Stomach (tissue), 9 donors: ENCODE results near the gene MTRF1. TPM values are rescaled to one million over a fixed set of nuclear protein-coding genes. Genes with fewer than 3 reads are reported as not detected.

Source experiments
- DNase-seq, 2 donors: peaks; one replicate each; pipeline versions ENCODE4 v3.0.0 to v3.0.0-alpha.2; 2013 to 2019
- H3K27ac ChIP-seq, 5 donors: fragments of 200-600 bp in 4 of 5; sonication (generic) in 4 of 5; one replicate each; pipeline ENCODE4 v1.5.1; 2013 to 2019; ENCODE audit warnings: mild to moderate bottlenecking in 1 of 5, moderate library complexity in 1 of 5
- H3K27me3 ChIP-seq, 3 donors: fragments of 200-600 bp; sonication (generic); one replicate each; pipeline ENCODE4 v1.5.1; 2017 to 2019; ENCODE audit warnings: mixed run types in 1 of 3
- H3K36me3 ChIP-seq, 4 donors: fragments of 200-600 bp; sonication (generic); 1 replicate in 3 of 4; 2 replicates in 1 of 4; pipeline ENCODE4 v1.5.1; 2016 to 2019
- H3K4me1 ChIP-seq, 4 donors: fragments of 200-600 bp; sonication (generic); one replicate each; pipeline ENCODE4 v1.5.1; 2016 to 2019
- H3K4me3 ChIP-seq, 4 donors: fragments of 200-600 bp; sonication (generic) in 3 of 4; one replicate each; pipeline ENCODE4 v1.5.1; 2016 to 2019; ENCODE audit warnings: mild to moderate bottlenecking in 1 of 4
- H3K9me3 ChIP-seq, 4 donors: fragments of 200-600 bp; sonication (generic); one replicate each; pipeline ENCODE4 v1.5.1; 2016 to 2019
- CTCF ChIP-seq, 7 experiments: fragments of 450-650 bp in 4 of 7; fragments of 200-600 bp in 3 of 7; sonication (generic) in 3 of 7; IDR thresholded peaks; one replicate each; pipeline ENCODE4 v1.5.1; 2016 to 2019; ENCODE audit warnings: antibody characterized with exemption in 7 of 7, control low read depth in 2 of 7, mild to moderate bottlenecking in 1 of 7
- EP300 ChIP-seq: sonication (generic); formaldehyde crosslinking; IDR thresholded peaks from one replicate; pipeline ENCODE4 v1.6.1; 2017; ENCODE audit warnings: antibody characterized with exemption
- POLR2A ChIP-seq, 4 donors: fragments of 450-650 bp; IDR thresholded peaks; one replicate each; pipeline ENCODE4 v1.6.1; 2016; ENCODE audit warnings: antibody characterized with exemption in 4 of 4, control low read depth in 2 of 4, mild to moderate bottlenecking in 1 of 4, moderate library complexity in 1 of 4
- POLR2AphosphoS5 ChIP-seq, 3 donors: sonication (generic); formaldehyde crosslinking; IDR thresholded peaks; one replicate each; pipeline ENCODE4 v1.6.1; 2016; ENCODE audit warnings: antibody characterized with exemption in 3 of 3
- WGBS, 5 donors: extraction: QIAGEN DNeasy Blood & Tissue Kit in 3 of 5; methylation state at CpG; one replicate each; pipeline versions ENCODE4 v1.1.5 to v1.1.7; 2013 to 2018; 5-methylcytosine and 5-hydroxymethylcytosine counted together
- intact Hi-C: fragments of 100-400 bp; cut with DNase I; formaldehyde crosslinking; loops from one replicate; pipeline ENCODE4 v1.15.1; 2023; ENCODE audit warnings: low total_unique reads
- polyA plus RNA-seq, 3 donors: library from polyadenylated mRNA; stranded (reverse); fragments of 200-250 nt; gene quantifications; one replicate each; pipeline ENCODE4 v1.2.3, GENCODE V29; 2013
- total RNA-seq, 5 donors: library from RNA; depleted of rRNA; stranded (reverse); fragments of >200 nt; gene quantifications; one replicate each; pipeline versions ENCODE4 v1.1.0 to v1.2.3, GENCODE V29; 2014 to 2016
- donor health status: healthy with polysubstance abuse.
- donor health status: Bipolar disorder and iron deficiency.
- donor health status: healthy.

Gene MTRF1
- total and polyA plus RNA-seq, 8 donors, result 6.4 to 29.9 (median 10.1) TPM

DNA sequence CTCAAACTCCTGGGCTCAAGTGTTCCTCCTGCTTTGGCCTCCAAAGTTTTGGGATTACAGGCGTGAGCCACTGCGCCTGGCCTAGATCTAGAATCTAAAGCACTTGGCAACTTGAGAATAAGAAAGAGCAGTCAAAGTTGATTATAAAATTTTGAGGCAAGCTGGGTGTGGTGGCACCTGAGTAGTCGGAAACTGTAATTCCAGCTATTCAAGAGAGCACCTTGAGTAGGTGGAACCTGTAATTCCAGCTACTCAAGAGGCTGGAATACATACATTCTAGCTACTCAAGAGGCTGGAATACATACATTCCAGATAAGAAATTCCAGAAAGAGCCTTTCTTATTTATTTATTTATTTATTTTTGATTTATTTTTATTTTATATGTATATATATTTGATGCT, 39.4 kb upstream of the MTRF1 start:
- WGBS, 5 donors, result 89 to 97% (median 91%) methylated on average over 3 of the region's 3 CpGs
- intact Hi-C loops, result no loop called here
- no peak for TF ChIP-seq EP300
- no peak for TF ChIP-seq CTCF (IDR thresholded peaks at IDR 0.05)
- TF ChIP-seq POLR2AphosphoS5 (IDR thresholded peaks at IDR 0.05), result no peak
- no peak for TF ChIP-seq POLR2A (IDR thresholded peaks at IDR 0.05)

GRCh38 chr13:41299316-41300094, 36.1 kb upstream of the MTRF1 start:
- Histone ChIP-seq H3K9me3 (no peaks in the 10 kb centered on the region), H3K36me3 (no peaks in the 10 kb centered on the region), H3K4me3 (no peak overlapping the region), H3K27ac (no peak overlapping the region), H3K27me3 (no peaks in the 10 kb centered on the region), H3K4me1 (no peaks in the 10 kb centered on the region)
- intact Hi-C loops, result no loop called here
- DNase-seq, result no peak
- 81 to 89% (median 83%) methylated on average over 4 of the region's 4 CpGs for WGBS, 5 donors
- TF ChIP-seq EP300, result no peak
- no peak for TF ChIP-seq POLR2AphosphoS5 (IDR thresholded peaks at IDR 0.05)
- no peak for TF ChIP-seq POLR2A (IDR thresholded peaks at IDR 0.05)
- TF ChIP-seq CTCF (IDR thresholded peaks at IDR 0.05), result no peak

More for the DNA sequence above, 39.4 kb upstream of the MTRF1 start:
- Histone ChIP-seq H3K27me3 (no peaks in the 10 kb centered on the region), H3K36me3 (no peaks in the 10 kb centered on the region), H3K27ac (no peak overlapping the region), H3K4me1 (peaks cover 0 to 6% (median 0%) of the 10 kb centered on the region in 4 donors), H3K9me3 (no peaks in the 10 kb centered on the region), H3K4me3 (no peak overlapping the region)
- DNase-seq, result peak in 1 of 2 donors; percentile 43

GRCh38 chr13:41296879-41297646, 33.7 kb upstream of the MTRF1 start:
- Histone ChIP-seq H3K4me3 (no peak overlapping the region), H3K4me1 (no peaks in the 10 kb centered on the region), H3K27me3 (no peaks in the 10 kb centered on the region), H3K9me3 (peaks cover 0 to 19% (median 0%) of the 10 kb centered on the region in 4 donors), H3K27ac (no peak overlapping the region), H3K36me3 (no peaks in the 10 kb centered on the region)
- TF ChIP-seq EP300 (no peak), CTCF (IDR thresholded peaks at IDR 0.05) (no peak), POLR2AphosphoS5 (IDR thresholded peaks at IDR 0.05) (no peak), POLR2A (IDR thresholded peaks at IDR 0.05) (no peak)
- WGBS, 5 donors, result 65 to 74% (median 70%) methylated on average over 3 of the region's 3 CpGs
- no peak for DNase-seq
- intact Hi-C loops, result no loop called here

- TF ChIP-seq POLR2A (IDR thresholded peaks at IDR 0.05) (no peak), EP300 (no peak), CTCF (IDR thresholded peaks at IDR 0.05) (no peak), POLR2AphosphoS5 (IDR thresholded peaks at IDR 0.05) (no peak)
- Histone ChIP-seq H3K4me1 (no peaks in the 10 kb centered on the region), H3K27me3 (no peaks in the 10 kb centered on the region), H3K36me3 (no peaks in the 10 kb centered on the region), H3K27ac (no peak overlapping the region), H3K4me3 (no peak overlapping the region), H3K9me3 (peaks cover 0 to 19% (median 0%) of the 10 kb centered on the region in 4 donors)
- WGBS, 5 donors, result 83 to 100% (median 94%) methylated on average over 1 of the region's 1 CpG
- DNase-seq, result no peak
- intact Hi-C loops, result no loop called here
Observed at GRCh38 chr13:41295973-41296372, 32.6 kb upstream of the MTRF1 start.
